ENCODE measurements around the gene CRY2. TPM values are rescaled to one million over a fixed set of nuclear protein-coding genes. Genes with fewer than 3 reads are reported as not detected.
A peak's percentile ranks its signal among the peaks of the same experiment; 100 is the strongest.

The CRY2 gene
- total and polyA plus RNA-seq, 2 of the 8 experiments (the other 6 are each of a cell fraction or from before 2014, with no cell fraction given): 8.0 to 9.4 TPM

DNA sequence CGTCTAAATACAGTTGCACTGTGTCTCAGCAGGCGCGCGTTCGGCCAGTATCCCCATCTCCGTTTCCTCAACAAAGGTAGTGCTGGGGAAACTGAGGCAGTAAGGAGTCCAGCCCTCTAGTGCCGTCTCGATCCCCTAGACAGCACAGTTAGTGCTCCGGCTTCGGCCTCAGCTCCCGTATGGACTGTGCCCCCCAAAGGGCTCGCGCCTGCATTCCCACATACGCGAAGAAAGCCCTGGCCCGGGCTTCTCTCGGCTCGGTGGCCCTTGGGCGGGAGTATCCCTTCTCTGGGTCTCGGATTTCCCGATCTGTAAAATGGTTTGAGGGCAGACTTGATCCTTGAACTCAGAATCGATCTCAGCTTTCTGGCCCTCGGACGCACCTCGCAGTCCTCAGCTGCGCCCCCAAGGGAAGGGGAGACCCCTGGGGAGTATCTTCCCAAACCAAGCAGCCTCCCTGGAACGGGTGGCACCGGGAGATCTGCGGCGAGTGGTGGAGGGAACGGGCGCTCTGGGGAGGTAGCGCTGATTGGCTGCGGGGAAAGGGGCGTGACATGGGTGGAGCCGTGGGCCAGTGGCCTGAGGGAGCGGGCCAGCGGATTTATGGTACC lies 71.2 kb downstream of the CRY2 start:
- ChIA-PET POLR2A (ENCODE audit: partially characterized antibody) (interaction anchor here (0.7 to 5.4 kb wide), 11 partner anchors 10 to 202 kb away, joined by 3 to 36 read pairs (median 4); partner anchors contain the start of genes FREY1 and PHF21A), CTCF (ENCODE audit: partially characterized antibody) (interaction anchor here (1.3 to 4.7 kb wide), 6 partner anchors 19 to 320 kb away, joined by 3 to 33 read pairs (median 4); no protein-coding TSS in a partner anchor)
- FAIRE-seq (no peak), DNase-seq (ENCODE audit: low read depth in 1 of 2, low spot score in 2 of 2) (peak in 1 of 2 experiments; percentile 86)
- Histone ChIP-seq H4K8ac (ENCODE audit: extremely low read depth, insufficient read depth, low read length) (0 out of 2 replicates have a peak overlapping the region, but pooled peaks have one; percentile 52), H2BK5ac (ENCODE audit: low read depth, low read length) (peak overlapping the region; percentile 81; the same call in 1 of the 2 replicates), H3K4me2 (ENCODE audit: insufficient read depth in 1 of 2, low read depth in 2 of 2, low read length in 2 of 2) (peak overlapping the region; percentile 91 to 97), H3K27ac (ENCODE audit: low read depth, low read length) (peak overlapping the region; percentile 43; the same call in 1 of the 2 replicates), H2BK20ac (ENCODE audit: low read length) (no peak overlapping the region), H3K79me2 (ENCODE audit: control insufficient read depth in 1 of 2, insufficient read depth in 2 of 2, low read length in 2 of 2) (peaks cover 0 to 8% of the 10 kb centered on the region in 2 experiments; a peak in 1 of 4 replicates), H3K4ac (replicated peaks; ENCODE audit: insufficient read length, low read depth, low read length) (peak overlapping the region; percentile 97), H3K9me3 (ENCODE audit: insufficient read depth in 2 of 2, low read depth in 1 of 2, low read length in 1 of 2) (no peaks in the 10 kb centered on the region), H3K27me3 (replicated peaks in 1 of 4; ENCODE audit: control insufficient read depth in 3 of 4, extremely low read depth in 1 of 4, insufficient read depth in 3 of 4, low read length in 3 of 4) (peaks cover 0 to 9% (median 0%) of the 10 kb centered on the region in 4 experiments; a peak in 3 of 7 replicates), H3K36me3 (ENCODE audit: control insufficient read depth in 2 of 4, insufficient read depth in 4 of 4, low read length in 3 of 4) (peaks cover 3 to 21% (median 14%) of the 10 kb centered on the region in 4 experiments; a peak in 7 of 8 replicates), H3K14ac (ENCODE audit: insufficient read length) (no peak overlapping the region), H3K23ac (ENCODE audit: insufficient read length) (no peak overlapping the region), H2AK5ac (ENCODE audit: low read depth, low read length) (no peak overlapping the region), H3K4me3 (ENCODE audit: extremely low read depth in 1 of 4, insufficient read depth in 2 of 4, low read depth in 3 of 4, low read length in 4 of 4) (peak overlapping the region; percentile 84 to 90 (median 88)), H2AFZ (ENCODE audit: low read length) (0 out of 2 replicates have a peak overlapping the region, but pooled peaks have one; percentile 18), H4K91ac (replicated peaks; ENCODE audit: insufficient read length, low read length) (peak overlapping the region; percentile 83), H3K4me1 (replicated peaks in 1 of 4; ENCODE audit: control insufficient read depth in 3 of 4, insufficient read depth in 4 of 4, low read length in 3 of 4) (peaks cover 12 to 29% (median 20%) of the 10 kb centered on the region in 4 experiments), H4K5ac (ENCODE audit: insufficient read length, low read depth, low read length) (peak overlapping the region; percentile 86), H3K9ac (replicated peaks in 1 of 4; ENCODE audit: extremely low read depth in 1 of 4, low read depth in 3 of 4, low read length in 3 of 4) (peak overlapping the region; percentile 9 to 77 (median 40); a peak in 6 of 7 replicates), H3K23me2 (ENCODE audit: low read depth, low read length) (peaks cover 21% of the 10 kb centered on the region), H2BK15ac (ENCODE audit: low read length) (no peak overlapping the region), H3K18ac (ENCODE audit: extremely low read depth, low read length) (peak overlapping the region; percentile 87), H3K56ac (replicated peaks; ENCODE audit: insufficient read length, low read depth, low read length) (no peak overlapping the region), H2BK120ac (replicated peaks; ENCODE audit: low read depth, low read length) (no peak overlapping the region), H2BK12ac (ENCODE audit: low read depth, low read length) (no peak overlapping the region), H4K20me1 (replicated peaks in 1 of 2; ENCODE audit: control insufficient read depth in 1 of 2, insufficient read depth in 2 of 2, low read length in 2 of 2) (peaks cover 4 to 20% of the 10 kb centered on the region in 2 experiments), H3K79me1 (ENCODE audit: low read depth, low read length) (peaks cover 10% of the 10 kb centered on the region)
- 3% methylated on average over 34 of the region's 38 CpGs; no CpG with 5 or more reads in 1 of the 2 experiments for WGBS, 2 experiments (ENCODE audit: extremely low coverage in 1 of 2, insufficient coverage in 1 of 2, insufficient read length in 1 of 2, insufficient replicate concordance in 2 of 2, low coverage in 1 of 2, low lambda C conversion rate in 2 of 2, missing lambda C conversion rate in 1 of 2)
- TF ChIP-seq PHF8 (conservative IDR thresholded peaks at IDR 0.05; ENCODE audit: low read depth, low read length) (0 out of 2 replicates have a peak, but pooled peaks have one; percentile 48), TAF7 (optimal IDR thresholded peaks at IDR 0.05; ENCODE audit: borderline replicate concordance, low read depth, low read length) (peak; percentile 1), POLR2AphosphoS5 (IDR thresholded peaks at IDR 0.05; ENCODE audit: low read depth, low read length) (peak; percentile 12; the same call in 1 of the 2 replicates)

All from H1 (cell line).